Fibroblast of mammary gland (primary cell): ENCODE data around the gene GSDMA.

ENCODE experiments used
- DNase-seq: peaks from one replicate; pipeline ENCODE4 v3.0.0-alpha.2; 2010; ENCODE audit warnings: low read depth
- H3K4me3 ChIP-seq: 2 replicates; pipeline ENCODE4 v1.5.1; 2011; ENCODE audit warnings: low read depth, mild to moderate bottlenecking, low read length, moderate library complexity; ENCODE audit not compliant: control insufficient read depth
- TF ChIP-seq, protein P1 (sequence below): conservative IDR thresholded peaks from 2 replicates; pipeline ENCODE4 v1.5.1; 2011; ENCODE audit warnings: low read depth, low read length, inconsistent platforms; ENCODE audit not compliant: control insufficient read depth, insufficient read depth

Gene GSDMA

DNA sequence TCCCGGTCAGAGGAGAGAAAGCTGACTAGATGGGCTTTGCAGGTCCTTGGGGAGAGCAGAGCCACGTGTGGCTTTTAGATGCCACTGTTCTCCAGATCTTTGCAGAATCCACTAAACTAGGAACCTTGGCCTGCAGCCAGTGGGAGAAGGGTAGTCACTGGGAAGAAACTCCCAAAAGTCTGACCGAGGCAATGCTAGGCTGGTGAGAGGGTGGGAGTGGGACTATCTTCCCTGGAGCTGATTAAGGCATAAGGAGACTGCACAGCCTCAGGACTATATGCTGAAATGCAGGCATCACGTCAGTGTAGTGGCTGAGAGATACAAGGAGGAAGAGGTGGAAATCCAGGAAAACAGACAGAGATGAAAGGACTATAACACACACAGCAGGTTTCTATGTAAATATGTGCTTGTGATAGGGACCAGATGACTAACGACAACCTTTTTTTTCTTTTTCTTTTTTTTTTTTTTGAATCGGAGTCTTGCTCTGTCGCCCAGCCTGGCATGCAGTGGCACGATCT, 2.2 kb upstream of the GSDMA start:
- TF ChIP-seq, protein P1, sequence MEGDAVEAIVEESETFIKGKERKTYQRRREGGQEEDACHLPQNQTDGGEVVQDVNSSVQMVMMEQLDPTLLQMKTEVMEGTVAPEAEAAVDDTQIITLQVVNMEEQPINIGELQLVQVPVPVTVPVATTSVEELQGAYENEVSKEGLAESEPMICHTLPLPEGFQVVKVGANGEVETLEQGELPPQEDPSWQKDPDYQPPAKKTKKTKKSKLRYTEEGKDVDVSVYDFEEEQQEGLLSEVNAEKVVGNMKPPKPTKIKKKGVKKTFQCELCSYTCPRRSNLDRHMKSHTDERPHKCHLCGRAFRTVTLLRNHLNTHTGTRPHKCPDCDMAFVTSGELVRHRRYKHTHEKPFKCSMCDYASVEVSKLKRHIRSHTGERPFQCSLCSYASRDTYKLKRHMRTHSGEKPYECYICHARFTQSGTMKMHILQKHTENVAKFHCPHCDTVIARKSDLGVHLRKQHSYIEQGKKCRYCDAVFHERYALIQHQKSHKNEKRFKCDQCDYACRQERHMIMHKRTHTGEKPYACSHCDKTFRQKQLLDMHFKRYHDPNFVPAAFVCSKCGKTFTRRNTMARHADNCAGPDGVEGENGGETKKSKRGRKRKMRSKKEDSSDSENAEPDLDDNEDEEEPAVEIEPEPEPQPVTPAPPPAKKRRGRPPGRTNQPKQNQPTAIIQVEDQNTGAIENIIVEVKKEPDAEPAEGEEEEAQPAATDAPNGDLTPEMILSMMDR: no peak
- no peak for DNase-seq
- no peak overlapping the region for H3K4me3 ChIP-seq

DNA sequence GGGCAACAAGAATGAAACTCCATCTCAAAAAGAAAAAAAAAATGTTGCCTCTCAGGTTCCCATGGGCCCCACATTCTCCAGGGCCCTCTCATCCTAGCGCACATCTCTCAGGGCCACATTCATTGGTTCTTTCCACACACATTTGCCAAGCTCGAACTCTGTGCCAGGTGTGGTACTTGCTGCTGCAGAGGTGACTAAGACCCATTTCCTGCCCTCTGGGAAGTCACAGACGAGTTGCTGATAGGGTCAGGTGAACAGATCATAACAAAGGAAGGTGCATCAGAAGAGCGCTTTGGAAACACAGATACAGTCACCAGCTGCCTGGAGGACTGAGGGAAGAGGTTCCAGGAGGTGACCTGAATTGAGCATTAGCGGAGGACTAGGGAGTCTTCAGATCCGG, 1.0 kb downstream of the GSDMA start:
- no peak for DNase-seq
- TF ChIP-seq, protein P1: no peak
- no peak overlapping the region for H3K4me3 ChIP-seq

DNA sequence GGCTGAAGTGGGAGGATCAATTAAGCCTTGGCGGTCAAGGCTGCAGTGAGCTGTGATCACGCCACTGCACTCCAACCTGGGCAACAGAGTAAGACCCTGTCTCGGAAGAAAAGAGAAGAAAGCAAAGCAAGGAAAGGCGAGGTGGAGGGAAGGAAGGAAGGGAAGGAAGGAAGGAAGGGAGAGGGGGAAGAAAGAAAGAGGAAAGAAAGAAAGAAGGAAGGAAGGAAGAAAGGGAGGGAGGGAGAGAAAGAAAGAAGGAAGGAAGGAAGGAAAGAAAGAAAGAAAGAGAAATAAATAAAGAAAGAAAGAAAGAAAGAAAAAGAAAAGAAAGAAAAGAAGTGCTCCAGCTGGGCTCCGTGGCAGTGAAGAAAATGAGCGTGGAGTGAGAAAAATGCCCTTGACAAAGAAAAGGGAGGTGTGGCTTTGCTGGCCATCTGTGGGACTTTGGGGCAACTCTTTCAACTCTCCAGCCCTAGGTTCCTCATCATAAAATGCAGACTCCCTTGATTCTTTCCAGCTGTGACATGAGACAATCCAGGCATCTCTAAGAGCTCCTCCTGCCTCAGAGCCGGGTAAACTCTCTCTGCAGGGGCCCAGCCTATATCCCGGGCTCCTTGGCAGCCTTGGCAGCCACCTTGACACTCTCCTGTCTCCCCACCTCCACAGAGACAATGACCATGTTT, 2.4 kb downstream of the GSDMA start:
- H3K4me3 ChIP-seq: no peak overlapping the region
- TF ChIP-seq, protein P1: no peak
- no peak for DNase-seq

DNA sequence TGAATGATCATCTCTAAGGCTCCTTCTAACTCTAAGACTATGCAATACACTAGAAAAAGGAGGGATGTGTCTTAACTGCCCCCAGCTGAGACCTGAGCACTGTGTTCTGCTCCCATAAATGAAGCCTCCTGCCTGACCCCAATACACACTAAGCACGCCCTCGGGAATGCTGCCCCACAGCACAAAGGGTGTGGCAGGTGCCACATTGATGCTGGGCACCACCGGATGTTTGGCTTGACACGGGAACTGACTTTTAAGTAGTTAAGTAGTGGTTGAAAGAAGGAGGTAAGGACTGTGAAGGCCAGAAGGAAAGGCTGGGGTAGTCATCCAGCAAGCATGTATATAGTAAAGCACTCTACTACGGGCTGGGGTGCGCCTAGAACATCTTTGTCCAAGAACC, 4.0 kb downstream of the GSDMA start:
- no peak overlapping the region for H3K4me3 ChIP-seq
- TF ChIP-seq, protein P1: no peak
- no peak for DNase-seq

DNA sequence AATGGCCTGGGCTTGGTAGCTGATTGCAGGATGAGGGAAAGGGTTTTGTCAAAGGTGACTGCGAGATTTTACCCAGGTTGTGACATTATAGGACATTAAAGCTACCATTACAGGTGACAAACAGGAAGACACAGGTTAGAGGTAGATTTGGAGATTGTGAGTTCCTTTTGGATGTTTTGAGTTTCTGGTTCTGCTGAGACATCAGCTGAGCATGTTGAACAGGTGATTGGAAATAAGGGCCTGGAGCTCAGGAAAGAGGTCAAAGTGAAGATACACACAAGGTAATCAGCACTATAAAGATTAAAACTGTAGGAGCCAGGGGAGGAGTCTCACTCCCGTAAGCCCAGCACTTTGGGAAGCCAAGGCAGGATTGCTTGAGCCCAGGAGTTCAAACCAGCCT, 6.0 kb downstream of the GSDMA start:
- TF ChIP-seq, protein P1: no peak
- DNase-seq: no peak
- no peak overlapping the region for H3K4me3 ChIP-seq

DNA sequence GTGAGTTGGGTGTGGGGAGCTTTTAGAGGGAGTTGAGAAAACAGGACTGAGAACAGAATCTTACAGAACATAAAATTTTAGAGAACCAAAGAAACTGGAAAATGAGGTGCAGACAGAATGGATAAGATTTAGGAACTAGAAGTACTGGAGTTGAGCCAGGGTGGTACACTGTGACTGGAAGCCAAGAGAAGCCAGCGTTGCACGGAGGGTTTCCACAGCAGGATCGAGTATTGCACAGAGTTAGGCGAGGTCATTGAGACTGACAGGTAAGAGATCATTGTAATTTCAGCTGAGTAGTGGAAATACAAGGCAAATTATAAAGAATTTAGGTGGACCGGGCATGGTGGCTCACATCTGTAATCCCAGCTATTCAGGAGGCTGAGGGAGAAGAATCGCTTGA, 6.6 kb downstream of the GSDMA start:
- DNase-seq: no peak
- no peak overlapping the region for H3K4me3 ChIP-seq
- TF ChIP-seq, protein P1: no peak
